B cell (primary cell): ENCODE measurements around the gene PALD1.

ENCODE experiments used
- EZH2 ChIP-seq: IDR thresholded peaks from 2 replicates; pipeline ENCODE4 v1.6.1; 2012; ENCODE audit warnings: borderline replicate concordance, low read depth, mild to moderate bottlenecking, moderate library complexity, low read length; ENCODE audit not compliant: insufficient read depth, poor library complexity, severe bottlenecking
- TF ChIP-seq, protein P1 (sequence below): fragments of 200-600 bp; IDR thresholded peaks from one replicate; pipeline ENCODE4 v1.8.0; 2022; ENCODE audit warnings: antibody characterized with exemption, mild to moderate bottlenecking

GRCh38 chr10:70465278-70465677 lies 13.3 kb upstream of the PALD1 start:
- TF ChIP-seq, protein P1, sequence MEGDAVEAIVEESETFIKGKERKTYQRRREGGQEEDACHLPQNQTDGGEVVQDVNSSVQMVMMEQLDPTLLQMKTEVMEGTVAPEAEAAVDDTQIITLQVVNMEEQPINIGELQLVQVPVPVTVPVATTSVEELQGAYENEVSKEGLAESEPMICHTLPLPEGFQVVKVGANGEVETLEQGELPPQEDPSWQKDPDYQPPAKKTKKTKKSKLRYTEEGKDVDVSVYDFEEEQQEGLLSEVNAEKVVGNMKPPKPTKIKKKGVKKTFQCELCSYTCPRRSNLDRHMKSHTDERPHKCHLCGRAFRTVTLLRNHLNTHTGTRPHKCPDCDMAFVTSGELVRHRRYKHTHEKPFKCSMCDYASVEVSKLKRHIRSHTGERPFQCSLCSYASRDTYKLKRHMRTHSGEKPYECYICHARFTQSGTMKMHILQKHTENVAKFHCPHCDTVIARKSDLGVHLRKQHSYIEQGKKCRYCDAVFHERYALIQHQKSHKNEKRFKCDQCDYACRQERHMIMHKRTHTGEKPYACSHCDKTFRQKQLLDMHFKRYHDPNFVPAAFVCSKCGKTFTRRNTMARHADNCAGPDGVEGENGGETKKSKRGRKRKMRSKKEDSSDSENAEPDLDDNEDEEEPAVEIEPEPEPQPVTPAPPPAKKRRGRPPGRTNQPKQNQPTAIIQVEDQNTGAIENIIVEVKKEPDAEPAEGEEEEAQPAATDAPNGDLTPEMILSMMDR = no peak
- no peak for TF ChIP-seq EZH2
